Myocyte (in vitro differentiated cells): Measurements from ENCODE around the gene MESP1. TPM values are rescaled to one million over a fixed set of nuclear protein-coding genes. Genes with fewer than 3 reads are reported as not detected.

Source experiments
- DNase-seq: peaks from one replicate; pipeline ENCODE4 v3.0.0-alpha.2; 2012; ENCODE audit warnings: low read depth
- total RNA-seq: library from RNA; depleted of rRNA; stranded (reverse); fragments of >200 nt; gene quantifications from 2 replicates; pipeline ENCODE4 v1.2.3, GENCODE V29; 2014

The MESP1 gene
- total RNA-seq, 1 donor from 2014 or later: 0.75 TPM

DNA sequence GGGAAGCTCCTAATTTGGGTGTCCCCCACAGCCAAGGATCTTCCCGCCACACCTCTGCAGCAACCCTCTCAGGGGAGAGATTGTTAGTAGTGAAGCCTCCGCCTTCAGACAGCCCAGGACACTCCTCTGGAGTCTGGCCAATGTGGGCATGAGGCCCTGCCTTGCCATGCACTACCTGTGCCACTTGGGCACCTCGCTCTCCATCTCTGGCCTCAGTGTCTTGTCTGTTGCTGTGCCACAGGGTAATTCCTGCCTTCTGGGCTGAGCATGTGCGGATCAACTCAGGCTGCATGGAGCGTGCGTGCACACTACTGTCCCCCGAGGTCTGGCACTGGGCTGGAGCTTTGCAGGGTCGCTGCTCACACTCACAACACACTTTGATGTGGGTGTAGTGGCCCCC, 7.9 kb upstream of the MESP1 start:
- DNase-seq: no peak

DNA sequence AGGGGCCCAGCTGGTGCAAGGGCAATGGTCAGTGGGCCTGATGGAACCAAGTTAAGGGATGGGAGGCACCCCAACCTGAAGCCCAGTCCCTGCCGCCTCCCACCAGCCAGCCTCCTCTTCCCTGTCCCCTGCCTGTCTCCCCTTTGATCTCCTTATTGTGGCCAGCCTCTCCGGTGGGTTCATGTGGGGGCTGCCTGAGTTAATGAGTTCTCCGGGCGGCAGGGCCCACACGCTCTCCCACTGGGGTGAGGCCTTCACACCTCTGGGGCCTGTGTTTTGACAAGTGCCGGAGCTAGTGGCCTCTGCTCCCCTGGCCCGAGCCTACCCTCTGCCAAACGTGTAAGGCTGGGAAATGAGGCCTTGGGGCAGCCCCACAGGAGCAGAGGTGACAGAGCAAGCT, 7.2 kb upstream of the MESP1 start:
- no peak for DNase-seq

DNA sequence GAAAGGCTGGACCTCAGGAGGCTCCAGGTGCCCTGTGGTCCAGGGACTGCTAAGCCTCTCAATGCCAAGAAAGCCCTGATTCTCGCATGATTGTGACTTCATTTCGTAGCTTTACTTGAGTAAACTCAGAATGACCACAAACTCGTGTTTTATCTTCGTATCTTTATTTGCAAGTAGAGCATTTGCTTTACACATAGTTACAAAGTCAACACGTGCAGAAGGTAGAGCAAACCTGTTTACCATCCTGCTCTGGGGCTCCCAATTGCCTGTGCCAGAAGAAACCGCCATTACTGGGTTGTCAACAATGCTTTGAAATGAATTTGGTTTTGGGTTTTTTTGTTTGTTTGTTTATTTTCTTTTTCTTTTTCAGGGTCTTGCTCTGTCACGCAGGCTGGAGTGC, 5.8 kb upstream of the MESP1 start:
- DNase-seq: no peak

DNA sequence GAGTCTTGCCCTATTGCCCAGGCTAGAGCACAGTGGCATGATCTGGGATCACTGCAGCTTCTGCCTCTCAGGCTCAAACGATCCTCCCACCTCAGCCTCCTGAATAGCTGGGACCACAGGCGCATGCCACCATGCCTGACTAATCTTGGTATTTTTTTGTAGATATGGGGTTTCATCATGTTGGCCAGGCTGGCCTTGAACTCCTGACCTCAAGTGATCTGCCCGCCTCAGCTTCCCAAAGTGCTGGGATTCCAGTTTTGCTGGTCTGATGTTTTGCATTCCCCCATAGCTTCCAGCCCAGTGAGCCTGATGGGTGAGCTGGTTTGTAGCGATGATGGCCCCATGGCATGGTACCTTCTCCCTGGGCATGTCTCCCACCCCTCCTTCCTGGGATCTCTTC, 4.7 kb upstream of the MESP1 start:
- no peak for DNase-seq

DNA sequence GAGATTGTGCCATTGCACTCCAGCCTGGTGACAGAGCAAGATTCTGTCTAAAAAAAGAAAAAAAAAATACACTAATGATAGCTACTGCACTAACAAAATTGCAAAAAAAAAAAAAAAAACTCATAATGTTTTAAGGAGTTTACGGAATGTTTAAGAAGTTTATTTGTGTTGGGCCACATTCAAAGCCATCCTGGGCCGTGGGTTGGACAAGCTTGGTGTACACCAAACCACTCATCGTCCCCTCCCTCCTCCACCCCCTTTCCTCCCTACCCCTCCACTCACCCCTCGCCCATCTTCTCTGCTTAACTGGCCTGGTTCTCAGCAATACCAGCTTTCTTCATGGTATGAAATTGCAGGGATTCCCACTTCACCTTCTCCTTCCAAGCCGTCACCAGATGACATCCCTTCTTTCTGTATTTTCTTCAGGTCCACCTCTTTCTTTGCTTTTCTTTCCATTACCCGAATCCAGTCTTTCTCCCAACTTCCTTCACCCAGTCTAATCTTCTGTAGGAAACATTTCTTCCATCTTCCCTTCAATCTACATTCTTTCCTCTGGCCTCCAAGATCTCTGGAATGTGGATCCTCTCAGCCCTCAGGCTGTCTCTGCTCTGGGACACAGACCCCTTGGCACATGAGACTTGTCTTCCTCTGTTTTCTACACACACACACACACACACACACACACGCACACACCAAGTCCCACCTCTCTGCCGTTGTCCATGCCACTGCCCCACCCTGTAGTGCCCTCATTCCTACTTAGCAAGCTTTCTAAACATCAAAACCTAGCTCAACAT, 3.5 kb upstream of the MESP1 start:
- no peak for DNase-seq

DNA sequence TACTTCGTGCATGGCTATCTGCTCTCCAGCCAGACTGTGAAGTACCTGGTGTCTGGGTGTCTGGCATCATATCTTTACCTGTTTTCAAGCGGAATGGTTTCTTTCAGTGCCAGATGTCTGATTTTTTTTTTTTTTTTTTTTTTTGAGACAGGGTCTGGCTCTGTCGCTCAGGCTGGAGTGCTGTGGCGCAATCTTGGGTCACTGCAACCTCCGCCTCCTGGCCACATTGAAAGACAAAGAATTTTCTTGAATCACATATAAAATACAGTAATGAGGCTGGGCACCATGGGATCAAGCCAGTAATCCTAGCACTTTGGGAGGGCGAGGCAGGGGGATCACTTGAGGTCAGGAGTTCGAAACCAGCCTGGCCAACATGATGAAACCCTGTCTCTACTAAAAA, 2.8 kb upstream of the MESP1 start:
- DNase-seq: no peak

DNA sequence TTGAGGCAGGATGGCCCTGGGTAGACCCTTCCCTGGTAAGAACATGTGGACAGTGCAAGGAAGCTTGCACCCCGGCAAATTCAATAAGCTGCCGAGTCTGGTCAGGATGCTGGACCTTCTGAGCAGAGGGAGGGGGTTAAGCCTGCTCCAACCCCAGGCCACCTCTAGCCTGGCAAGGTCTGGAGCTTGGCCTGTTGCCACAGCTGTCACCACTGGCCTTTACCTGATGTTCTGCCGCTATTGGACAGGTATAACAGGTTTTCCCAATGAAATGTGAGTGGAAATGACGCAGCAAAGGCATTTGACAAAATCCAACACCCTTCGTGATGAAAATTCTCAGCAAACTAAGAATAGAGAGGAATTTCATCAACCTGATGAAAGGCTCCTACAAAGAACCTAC, 699 bp upstream of the MESP1 start:
- no peak for DNase-seq

DNA sequence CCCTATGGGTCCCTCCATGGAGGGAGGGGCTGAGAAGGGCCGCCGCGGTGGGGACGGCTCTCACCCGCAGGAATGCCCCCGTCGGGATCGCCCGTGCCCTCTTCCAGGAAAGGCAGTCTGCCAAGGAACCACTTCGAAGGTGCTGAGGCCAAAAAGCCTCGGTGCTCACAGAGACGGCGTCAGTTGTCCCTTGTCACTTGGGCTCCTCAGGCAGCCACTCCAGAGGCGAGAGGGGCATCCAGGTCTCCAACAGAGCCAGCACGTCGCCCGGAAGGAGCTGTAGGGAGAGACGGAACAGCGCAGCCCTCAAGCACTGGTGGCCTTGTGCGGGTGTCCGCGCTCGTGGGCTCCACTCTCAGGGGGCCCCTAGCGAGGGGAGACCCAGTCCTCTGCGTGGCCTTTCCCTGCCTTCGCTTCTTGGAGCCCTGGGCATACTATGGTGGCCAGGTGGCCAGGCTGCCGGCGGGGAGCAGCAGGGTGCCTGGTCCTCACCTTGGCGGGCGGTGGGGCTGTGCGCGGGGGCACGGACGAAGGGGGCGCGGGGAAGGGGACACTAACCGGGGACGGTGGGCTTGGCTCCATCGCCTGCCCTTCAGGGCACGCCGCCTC, 994 bp downstream of the MESP1 start:
- DNase-seq: no peak

DNA sequence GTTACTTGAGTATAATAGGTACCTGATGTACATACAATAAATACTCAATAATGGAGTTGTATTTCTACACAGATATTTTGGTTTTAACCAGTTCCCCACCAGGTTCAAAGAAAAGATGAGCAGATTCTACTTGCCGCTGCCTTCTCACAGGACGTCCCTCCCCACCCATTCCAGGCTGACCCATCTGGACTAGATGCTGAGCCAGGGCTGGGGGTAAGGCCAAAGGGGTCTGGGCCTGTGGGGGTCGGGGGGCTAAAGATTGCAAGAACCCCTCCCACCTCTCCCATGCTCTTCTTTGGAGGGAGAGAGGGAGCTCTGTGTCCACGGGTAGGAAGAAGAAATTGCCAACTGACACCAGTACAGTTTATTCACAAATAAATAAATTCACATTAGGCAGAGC, 1.5 kb downstream of the MESP1 start:
- no peak for DNase-seq

DNA sequence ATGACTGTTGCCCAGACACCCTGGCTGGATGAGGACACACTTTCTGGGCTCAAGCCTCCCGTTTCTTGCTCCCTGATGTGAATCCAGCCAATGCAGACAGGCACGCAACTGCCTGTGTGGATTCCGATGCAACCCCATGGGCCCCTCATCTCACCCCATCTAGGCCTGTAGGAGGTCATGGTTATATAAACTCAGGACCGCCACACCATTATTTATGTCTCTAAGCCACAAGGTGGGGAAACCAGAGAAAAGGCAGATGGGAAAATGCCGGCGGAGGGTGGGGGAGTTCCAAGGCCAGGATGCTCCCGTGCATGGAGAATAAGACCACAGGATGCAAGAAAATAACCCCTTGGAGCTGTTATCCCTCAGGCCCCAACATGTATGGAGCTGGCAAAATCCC, 2.0 kb downstream of the MESP1 start:
- DNase-seq: no peak

DNA sequence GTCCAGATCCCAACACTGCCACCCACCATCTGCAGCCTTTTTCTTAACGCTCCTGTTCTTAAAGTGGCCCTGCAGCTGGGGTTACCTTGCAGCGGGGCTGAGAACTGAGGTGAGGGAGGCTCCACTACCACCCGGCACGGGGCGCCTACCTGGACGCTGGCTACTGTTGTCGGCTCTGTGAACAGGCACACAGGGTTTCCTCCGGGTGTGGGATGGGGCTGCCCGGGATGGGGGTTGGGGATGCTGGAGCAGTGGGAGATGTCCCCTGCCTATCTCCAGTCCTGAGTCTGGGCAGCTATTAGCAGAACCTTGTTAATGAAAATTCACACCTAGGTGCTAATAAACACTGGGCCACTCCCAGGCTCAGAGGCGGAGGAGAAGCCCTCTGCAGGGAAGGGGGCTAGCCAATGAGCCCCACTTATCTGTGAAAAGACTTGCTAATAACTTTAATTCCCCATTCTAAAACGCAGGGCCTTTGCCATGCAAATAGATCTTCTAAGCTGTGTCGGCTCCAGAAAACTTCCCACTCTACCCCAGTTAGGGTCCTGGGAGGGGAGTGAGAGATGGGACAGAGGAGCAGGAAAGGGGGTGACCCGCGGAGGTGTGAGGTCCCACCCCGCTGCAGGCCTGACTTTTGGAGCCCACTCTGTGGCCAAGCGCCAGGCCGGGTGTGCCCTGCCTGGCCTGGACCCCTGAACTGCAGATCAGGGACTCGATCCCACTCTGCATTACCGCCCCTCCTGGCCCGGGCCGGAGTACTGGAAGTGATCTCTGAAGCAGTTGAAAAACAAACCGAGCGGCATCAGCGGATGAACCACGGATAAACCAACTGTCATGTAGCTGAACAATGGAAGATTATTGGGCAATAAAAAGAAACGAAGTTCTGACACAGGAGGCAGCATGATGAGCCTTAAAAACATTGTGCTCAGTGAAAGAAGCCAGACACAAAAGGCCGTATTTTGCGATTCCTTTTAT, 3.1 kb downstream of the MESP1 start:
- no peak for DNase-seq

DNA sequence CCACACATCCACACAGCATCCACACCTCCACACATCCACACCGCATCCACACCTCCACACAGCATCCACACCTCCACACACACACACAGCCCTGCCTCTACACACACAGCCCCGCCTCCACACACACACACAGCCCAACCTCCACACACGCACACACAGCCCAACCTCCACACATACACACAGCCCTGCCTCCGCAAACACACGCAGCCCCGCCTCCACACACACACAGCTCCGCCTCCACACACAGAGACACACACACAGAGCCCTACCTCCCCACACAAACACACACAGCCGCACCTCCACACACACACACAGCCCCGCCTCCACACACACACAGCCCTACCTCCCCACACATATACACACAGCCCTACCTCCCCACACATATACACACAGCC, 4.7 kb downstream of the MESP1 start:
- no peak for DNase-seq

DNA sequence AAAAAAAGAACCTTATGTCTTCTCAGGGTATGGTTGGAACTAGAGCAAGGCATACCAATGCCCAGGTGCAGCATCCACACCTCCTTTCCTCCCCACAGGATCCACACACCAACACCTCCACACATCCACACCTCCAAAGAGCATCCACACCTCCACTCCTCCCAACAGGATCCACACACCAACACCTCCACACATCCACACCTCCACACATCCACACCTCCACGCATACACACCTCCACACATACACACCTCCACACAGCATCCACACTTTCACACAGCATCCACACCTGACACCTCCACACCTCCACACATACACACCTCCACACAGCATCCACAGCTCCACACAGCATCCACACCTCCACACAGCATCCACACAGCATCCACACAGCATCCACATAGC, 5.3 kb downstream of the MESP1 start:
- DNase-seq: no peak

DNA sequence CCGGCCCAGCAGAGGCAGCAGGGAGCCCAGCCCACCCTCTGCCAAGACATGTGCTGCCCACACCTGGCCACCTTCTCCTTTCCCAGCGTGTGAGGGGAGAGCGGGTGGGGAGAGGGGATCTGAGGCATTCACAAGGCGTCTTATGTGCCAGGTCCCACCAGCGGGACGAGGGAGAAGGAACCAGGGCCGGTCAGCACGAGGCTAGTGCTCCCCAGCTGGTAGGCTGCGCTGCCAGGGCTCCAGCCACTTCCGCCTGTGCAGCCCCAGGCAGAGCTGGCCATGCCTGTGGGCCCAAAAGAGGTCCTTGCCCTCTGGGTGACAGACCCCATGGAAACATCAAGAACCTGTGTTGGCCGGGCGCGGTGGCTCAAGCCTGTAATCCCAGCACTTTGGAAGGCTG, 5.9 kb downstream of the MESP1 start:
- no peak for DNase-seq

DNA sequence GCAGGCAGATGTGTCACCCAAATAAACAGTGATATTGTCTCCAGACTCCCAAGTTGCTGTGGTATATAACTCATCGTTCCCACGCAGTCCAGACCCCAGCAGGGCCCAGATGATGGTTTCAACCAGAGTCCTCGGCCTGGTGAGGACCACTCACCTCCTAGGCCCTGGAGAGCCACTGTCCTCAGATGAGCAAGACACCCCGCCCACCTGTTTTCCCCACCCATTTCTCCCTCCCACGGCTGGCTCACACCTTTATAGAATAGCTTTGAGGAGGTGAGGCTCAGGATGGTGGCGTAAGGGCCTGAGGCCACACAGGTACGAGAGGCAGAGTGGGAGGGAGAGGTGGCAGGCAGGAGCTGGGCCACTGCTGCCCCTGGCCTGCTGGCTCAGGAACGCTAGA, 7.5 kb downstream of the MESP1 start:
- DNase-seq: no peak

DNA sequence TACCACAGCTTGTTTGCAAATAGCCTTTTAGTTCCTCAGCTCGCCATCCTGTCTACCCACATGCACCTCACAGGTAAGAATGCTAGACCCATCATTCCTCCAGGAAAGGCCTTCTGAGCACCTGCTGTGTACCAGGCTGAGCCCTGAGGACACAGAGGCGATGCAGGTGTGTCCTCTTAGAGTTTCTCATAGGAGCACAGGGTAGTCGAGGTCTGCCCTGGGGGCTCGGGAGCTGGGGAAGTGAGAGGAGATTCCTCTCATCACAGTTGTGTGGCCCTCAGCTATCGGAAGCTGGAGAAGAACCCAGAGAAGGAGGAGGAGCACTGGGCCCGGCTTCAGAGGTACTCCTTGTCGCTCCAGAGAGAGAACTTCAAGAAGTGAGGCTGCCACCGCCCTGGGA, 8.0 kb downstream of the MESP1 start:
- DNase-seq: no peak

DNA sequence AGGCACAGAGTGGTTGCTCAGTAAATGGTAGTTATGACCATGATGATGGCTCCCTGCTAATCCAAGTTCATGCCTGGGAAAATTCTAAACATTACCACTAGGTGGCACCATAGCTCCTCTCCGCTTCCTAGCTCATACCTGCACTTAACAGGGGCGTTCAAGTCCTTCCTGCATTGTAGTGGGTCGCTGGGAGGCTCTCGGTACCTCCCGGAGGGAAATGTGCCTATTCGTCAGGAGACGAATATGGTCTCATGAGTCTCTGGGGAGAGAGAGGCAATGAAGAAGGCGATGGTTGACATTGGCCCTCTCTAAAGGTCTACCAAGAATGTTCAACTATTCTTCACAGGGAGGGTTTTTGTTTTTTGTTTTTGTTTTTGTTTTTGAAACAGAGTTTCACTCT, 10.9 kb downstream of the MESP1 start:
- peak; percentile 71 for DNase-seq

DNA sequence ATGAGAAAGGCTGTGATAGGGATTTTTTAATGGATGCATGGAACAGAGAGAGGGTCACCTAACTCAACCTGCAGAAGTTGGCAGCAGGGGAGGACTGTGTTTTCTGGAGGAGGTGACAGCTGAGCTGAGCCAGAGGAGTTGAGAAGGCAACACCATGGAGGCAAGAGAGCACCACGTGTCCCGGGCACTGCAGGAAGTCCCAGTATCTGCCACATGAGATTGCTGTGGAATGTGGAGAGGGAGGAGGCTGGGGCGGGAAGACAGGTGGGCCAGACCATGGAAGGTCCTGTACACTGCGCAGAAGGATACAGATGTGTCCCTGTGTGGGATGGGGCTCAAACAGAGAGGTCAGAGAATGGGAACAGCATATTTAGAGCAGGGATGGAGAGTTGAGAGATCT, 15.3 kb downstream of the MESP1 start:
- DNase-seq: no peak

DNA sequence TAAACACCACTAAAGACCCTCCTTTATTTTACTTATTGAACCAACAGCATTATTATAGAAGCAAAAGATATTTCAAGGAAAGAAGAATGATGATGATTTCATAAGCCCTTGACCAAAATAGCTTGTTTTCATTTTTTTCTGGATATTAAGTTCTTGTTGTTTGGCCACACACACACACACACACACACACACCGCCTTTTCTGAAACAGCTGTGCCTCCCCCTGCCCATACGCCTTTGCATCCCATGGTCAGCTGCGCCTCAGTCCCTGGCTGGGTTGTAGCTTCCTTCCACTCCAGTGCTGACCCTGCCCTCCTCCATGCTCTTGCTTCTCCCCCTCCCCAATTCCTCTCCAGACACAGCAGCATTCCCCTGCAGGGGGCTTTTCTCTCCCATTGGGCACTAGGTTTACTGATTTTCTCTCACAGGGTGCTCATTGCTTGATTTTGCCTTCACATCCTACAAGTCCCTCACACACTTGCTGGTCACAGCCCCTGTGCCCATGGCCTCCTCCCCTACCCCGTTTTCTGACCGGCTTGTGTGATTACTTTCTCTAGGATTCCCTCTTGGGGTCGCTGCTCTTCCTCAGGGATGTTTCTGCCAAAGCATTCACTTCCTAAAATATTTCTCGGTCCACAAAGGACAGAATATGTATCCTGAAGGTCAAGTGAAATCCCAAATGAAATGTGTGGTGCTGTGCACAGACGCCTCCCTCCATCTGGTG, 18.4 kb downstream of the MESP1 start:
- peak; percentile 62 for DNase-seq

DNA sequence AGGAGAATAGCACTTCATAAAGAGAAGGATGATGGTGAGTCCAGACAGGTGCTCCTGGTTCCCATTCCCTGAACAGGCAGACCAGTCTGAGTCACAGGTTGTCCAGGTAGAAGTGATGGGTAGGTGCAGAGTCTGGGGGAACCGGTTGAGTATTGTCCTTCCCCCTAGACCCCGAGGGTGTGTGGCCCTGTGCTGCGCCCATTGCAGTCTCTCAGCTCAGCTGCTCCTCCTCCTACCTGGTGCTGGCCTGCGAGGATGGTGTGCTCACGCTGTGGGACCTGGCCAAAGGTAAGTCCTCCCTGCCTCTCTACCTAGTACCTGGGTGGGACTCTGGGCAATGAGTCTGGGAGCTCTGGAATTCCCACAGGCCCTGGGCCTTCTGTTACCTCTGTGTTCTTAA, 19.8 kb downstream of the MESP1 start:
- no peak for DNase-seq

DNA sequence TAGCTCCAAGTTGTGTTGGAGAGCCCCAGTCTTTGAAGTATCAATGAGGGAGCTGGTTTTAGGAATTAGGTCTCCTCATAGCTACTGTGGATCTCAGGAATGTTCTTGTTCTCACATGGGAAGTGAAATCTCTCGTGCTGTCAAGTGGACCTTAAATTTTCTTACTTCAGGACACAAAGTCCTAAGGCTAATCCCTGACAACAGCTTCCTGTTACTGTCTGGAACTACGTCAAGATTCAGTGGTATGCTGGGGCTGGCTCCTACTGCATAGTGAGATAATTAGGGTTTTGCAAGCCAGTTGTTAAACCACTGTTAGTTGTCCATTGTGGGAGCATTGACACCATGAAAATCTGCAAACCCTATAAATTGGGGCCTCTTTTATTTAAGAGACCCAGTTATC, 22.8 kb downstream of the MESP1 start:
- DNase-seq: peak; percentile 29
